Gastrocnemius medialis (tissue), 4 donors: Measurements from ENCODE around the gene RNU11. TPM values are rescaled to one million over a fixed set of nuclear protein-coding genes. Genes with fewer than 3 reads are reported as not detected.
"Not testable (repeated sequence)": the region's sequence is repeated elsewhere in the genome, so short reads cannot be mapped to it uniquely, and the experiment has no call there.

Experiments used
- ATAC-seq, 2 donors: fragments of 150-250 bp; one replicate each; pipeline ENCODE4 v1.9.1; 2016
- DNase-seq, 2 donors: peaks; one replicate each; pipeline ENCODE4 v3.0.0-alpha.2; 2019
- H3K27ac ChIP-seq, 4 donors: fragments of 200-600 bp; sonication (generic); 1 replicate in 1 of 4; 2 replicates in 3 of 4; pipeline ENCODE4 v1.5.1; 2016 to 2018; ENCODE audit warnings: mild to moderate bottlenecking in 2 of 4, moderate library complexity in 1 of 4
- H3K27me3 ChIP-seq, 3 donors: fragments of 200-600 bp; sonication (generic) in 2 of 3; 1 replicate in 1 of 3; 2 replicates in 2 of 3; pipeline versions ENCODE4 v1.5.1 to v1.6.0; 2016 to 2019; ENCODE audit warnings: mild to moderate bottlenecking in 1 of 3, moderate library complexity in 1 of 3
- H3K36me3 ChIP-seq, 2 donors: fragments of 200-600 bp; sonication (generic) in 1 of 2; one replicate each; pipeline ENCODE4 v1.5.1; 2017 to 2018
- H3K4me1 ChIP-seq, 2 donors: fragments of 200-600 bp; sonication (generic) in 1 of 2; one replicate each; pipeline ENCODE4 v1.5.1; 2016 to 2017; ENCODE audit warnings: mild to moderate bottlenecking in 2 of 2
- H3K4me3 ChIP-seq, 4 donors: fragments of 200-600 bp; sonication (generic) in 3 of 4; 1 replicate in 1 of 4; 2 replicates in 3 of 4; pipeline ENCODE4 v1.5.1; 2016 to 2019; ENCODE audit warnings: mild to moderate bottlenecking in 2 of 4
- H3K9me3 ChIP-seq, 3 donors: fragments of 200-600 bp; sonication (generic) in 2 of 3; 1 replicate in 1 of 3; 2 replicates in 2 of 3; pipeline ENCODE4 v1.5.1; 2016 to 2019
- CTCF ChIP-seq, 5 experiments: fragments of 450-650 bp in 3 of 5; fragments of 200-600 bp in 2 of 5; sonication (generic) in 2 of 5; IDR thresholded peaks in 4 of 5; conservative IDR thresholded peaks in 1 of 5; 1 replicate in 4 of 5; 2 replicates in 1 of 5; pipeline ENCODE4 v1.5.1; 2016 to 2019; ENCODE audit warnings: antibody characterized with exemption in 5 of 5, mild to moderate bottlenecking in 3 of 5, moderate library complexity in 3 of 5
- POLR2A ChIP-seq, 2 donors: fragments of 450-650 bp; IDR thresholded peaks; one replicate each; pipeline ENCODE4 v1.6.1; 2017; ENCODE audit warnings: antibody characterized with exemption in 2 of 2, mild to moderate bottlenecking in 2 of 2, moderate library complexity in 2 of 2
- in situ Hi-C, 4 donors: fragments of 200-750 bp; cut with MboI; loops; one replicate each; pipeline versions ENCODE4 v1.15.0 to v1.8.0; 2017; ENCODE audit warnings: low sequenced_read_pairs in 4 of 4
- intact Hi-C: fragments of 100-400 bp; cut with DNase I; formaldehyde crosslinking; loops from one replicate; pipeline ENCODE4 v1.15.1; 2023; ENCODE audit warnings: low total_unique reads
- total RNA-seq, 4 donors: library from RNA; depleted of rRNA; stranded (reverse); fragments of >200 nt; gene quantifications; one replicate each; pipeline versions ENCODE4 v1.1.0 to v1.2.3, GENCODE V29; 2016

RNU11 gene
- total RNA-seq, 4 donors from 2014 or later: not detected

GRCh38 chr1:28684937-28685336, 36.5 kb downstream of the RNU11 start:
- Histone ChIP-seq H3K36me3 (peaks cover 0 to 14% of the 10 kb centered on the region in 2 donors), H3K27me3 (no peaks in the 10 kb centered on the region), H3K9me3 (no peaks in the 10 kb centered on the region), H3K4me1 (no peaks in the 10 kb centered on the region), H3K27ac (no peak overlapping the region), H3K4me3 (no peak overlapping the region)
- TF ChIP-seq CTCF (IDR thresholded peaks at IDR 0.05 in 4 of 5, conservative IDR thresholded peaks at IDR 0.05 in 1 of 5) (no peak), POLR2A (IDR thresholded peaks at IDR 0.05) (no peak)
- intact Hi-C loops (no loop called here), in situ Hi-C loops (no loop called here)
- ATAC-seq (no peak), DNase-seq (no peak)

- H3K27ac ChIP-seq, ATAC-seq, H3K9me3 ChIP-seq, DNase-seq, H3K27me3 ChIP-seq, intact Hi-C loops, in situ Hi-C loops, H3K4me1 ChIP-seq, H3K4me3 ChIP-seq: not testable (repeated sequence)
- H3K36me3 ChIP-seq: peaks cover 0 to 23% of the 10 kb centered on the region in 2 donors
These were observed 43.2 kb downstream of the RNU11 start for GRCh38 chr1:28691627-28692026.

Other genes starting within 250 kb of the RNU11 start
- gene RCC1, start 142.6 kb upstream of the RNU11 start, total RNA-seq: 10 to 100 TPM in 2 of 4 donors, 1 to 10 TPM in 2; 6.1 to 24.5 (median 13.7) TPM
- gene TRNAU1AP, start 95.5 kb upstream of the RNU11 start, total RNA-seq: 10 to 100 TPM in 3 of 4 donors, 1 to 10 TPM in 1; 5.3 to 19.7 (median 12.0) TPM
- under 1 TPM in 2 of 4 donors, not detected in 2; 0.62 to 0.87 TPM for gene RAB42, start 56.3 kb upstream of the RNU11 start, total RNA-seq
- gene TAF12, start 5.5 kb upstream of the RNU11 start, total RNA-seq: 10 to 100 TPM; 33.5 to 81.6 (median 65.0) TPM
- 10 to 100 TPM in 2 of 4 donors, 1 to 10 TPM in 2; 6.2 to 12.0 (median 9.2) TPM for gene GMEB1, start 20.2 kb downstream of the RNU11 start, total RNA-seq
- 10 to 100 TPM; 35.6 to 50.6 (median 47.0) TPM for gene YTHDF2, start 88.3 kb downstream of the RNU11 start, total RNA-seq
- gene OPRD1, start 163.6 kb downstream of the RNU11 start, total RNA-seq: under 1 TPM in 3 of 4 donors, not detected in 1; 0.15 to 0.24 (median 0.24) TPM